ENCODE measurements around the gene KCNMA1. TPM values are rescaled to one million over a fixed set of nuclear protein-coding genes. Genes with fewer than 3 reads are reported as not detected.

KCNMA1 gene
- total and polyA plus RNA-seq, 9 of the 15 experiments (the other 6 are each of a cell fraction or from before 2014, with no cell fraction given), result 0.01 to 0.95 (median 0.15) TPM; not detected in 4

DNA sequence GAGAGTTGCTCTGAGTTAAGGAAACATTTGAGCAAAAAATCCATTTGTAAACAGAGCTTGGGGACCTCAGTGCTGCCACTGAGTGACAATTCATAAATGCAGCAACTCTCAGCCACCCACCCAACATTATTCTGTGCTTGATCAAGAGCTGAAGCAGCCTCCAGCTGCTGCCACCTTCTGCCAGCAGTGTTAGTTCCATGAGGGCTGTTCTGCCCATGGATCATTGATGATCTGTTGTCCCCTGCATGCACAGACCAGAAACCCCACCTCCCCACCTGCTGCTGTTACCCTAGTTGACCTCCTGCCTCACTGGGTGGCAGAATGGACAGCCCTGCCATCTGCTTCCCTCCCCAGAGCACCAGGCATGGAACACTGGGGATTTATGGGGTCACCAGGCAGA lies 305.4 kb downstream of the KCNMA1 start:
- H3K9ac ChIP-seq (ENCODE audit: insufficient read depth in 1 of 2, low read depth in 2 of 2, low read length in 2 of 2), result no peak overlapping the region
- H3K79me2 ChIP-seq (ENCODE audit: control insufficient read depth, insufficient read depth, low read length), result no peaks in the 10 kb centered on the region
- TF ChIP-seq, protein P1, sequence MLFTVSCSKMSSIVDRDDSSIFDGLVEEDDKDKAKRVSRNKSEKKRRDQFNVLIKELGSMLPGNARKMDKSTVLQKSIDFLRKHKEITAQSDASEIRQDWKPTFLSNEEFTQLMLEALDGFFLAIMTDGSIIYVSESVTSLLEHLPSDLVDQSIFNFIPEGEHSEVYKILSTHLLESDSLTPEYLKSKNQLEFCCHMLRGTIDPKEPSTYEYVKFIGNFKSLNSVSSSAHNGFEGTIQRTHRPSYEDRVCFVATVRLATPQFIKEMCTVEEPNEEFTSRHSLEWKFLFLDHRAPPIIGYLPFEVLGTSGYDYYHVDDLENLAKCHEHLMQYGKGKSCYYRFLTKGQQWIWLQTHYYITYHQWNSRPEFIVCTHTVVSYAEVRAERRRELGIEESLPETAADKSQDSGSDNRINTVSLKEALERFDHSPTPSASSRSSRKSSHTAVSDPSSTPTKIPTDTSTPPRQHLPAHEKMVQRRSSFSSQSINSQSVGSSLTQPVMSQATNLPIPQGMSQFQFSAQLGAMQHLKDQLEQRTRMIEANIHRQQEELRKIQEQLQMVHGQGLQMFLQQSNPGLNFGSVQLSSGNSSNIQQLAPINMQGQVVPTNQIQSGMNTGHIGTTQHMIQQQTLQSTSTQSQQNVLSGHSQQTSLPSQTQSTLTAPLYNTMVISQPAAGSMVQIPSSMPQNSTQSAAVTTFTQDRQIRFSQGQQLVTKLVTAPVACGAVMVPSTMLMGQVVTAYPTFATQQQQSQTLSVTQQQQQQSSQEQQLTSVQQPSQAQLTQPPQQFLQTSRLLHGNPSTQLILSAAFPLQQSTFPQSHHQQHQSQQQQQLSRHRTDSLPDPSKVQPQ (CRISPR knock-in tag; IDR thresholded peaks at IDR 0.05; ENCODE audit: borderline replicate concordance), result no peak
- TF ChIP-seq CHD1 (IDR thresholded peaks at IDR 0.05; ENCODE audit: low read length), result no peak
- TF ChIP-seq U2AF2 (optimal IDR thresholded peaks at IDR 0.05; ENCODE audit: low read depth, low read length), result no peak
- TF ChIP-seq CBX5 (IDR thresholded peaks at IDR 0.05; ENCODE audit: borderline replicate concordance, low read depth), result no peak
- TF ChIP-seq RHOXF2B (CRISPR knock-in tag; conservative IDR thresholded peaks at IDR 0.05), result no peak
- TF ChIP-seq ZNF274 (IDR thresholded peaks at IDR 0.05; ENCODE audit: borderline replicate concordance, low read depth, low read length), result no peak
- no peak for TF ChIP-seq HDGF (IDR thresholded peaks at IDR 0.05)
- no peak for TF ChIP-seq ZC3H11A (IDR thresholded peaks at IDR 0.05; ENCODE audit: low read depth, low read length)
- no peak for TF ChIP-seq BRD9 (IDR thresholded peaks at IDR 0.05; ENCODE audit: low read depth, partially characterized antibody)
- no peak for TF ChIP-seq ETV1 (tag; conservative IDR thresholded peaks at IDR 0.05; ENCODE audit: low read depth)
- no peak for TF ChIP-seq ZNF3 (CRISPR knock-in tag; IDR thresholded peaks at IDR 0.05)
- TF ChIP-seq, protein P2, sequence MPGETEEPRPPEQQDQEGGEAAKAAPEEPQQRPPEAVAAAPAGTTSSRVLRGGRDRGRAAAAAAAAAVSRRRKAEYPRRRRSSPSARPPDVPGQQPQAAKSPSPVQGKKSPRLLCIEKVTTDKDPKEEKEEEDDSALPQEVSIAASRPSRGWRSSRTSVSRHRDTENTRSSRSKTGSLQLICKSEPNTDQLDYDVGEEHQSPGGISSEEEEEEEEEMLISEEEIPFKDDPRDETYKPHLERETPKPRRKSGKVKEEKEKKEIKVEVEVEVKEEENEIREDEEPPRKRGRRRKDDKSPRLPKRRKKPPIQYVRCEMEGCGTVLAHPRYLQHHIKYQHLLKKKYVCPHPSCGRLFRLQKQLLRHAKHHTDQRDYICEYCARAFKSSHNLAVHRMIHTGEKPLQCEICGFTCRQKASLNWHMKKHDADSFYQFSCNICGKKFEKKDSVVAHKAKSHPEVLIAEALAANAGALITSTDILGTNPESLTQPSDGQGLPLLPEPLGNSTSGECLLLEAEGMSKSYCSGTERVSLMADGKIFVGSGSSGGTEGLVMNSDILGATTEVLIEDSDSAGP (CRISPR knock-in tag; IDR thresholded peaks at IDR 0.05), result no peak
- TF ChIP-seq, protein P3, sequence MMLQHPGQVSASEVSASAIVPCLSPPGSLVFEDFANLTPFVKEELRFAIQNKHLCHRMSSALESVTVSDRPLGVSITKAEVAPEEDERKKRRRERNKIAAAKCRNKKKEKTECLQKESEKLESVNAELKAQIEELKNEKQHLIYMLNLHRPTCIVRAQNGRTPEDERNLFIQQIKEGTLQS (IDR thresholded peaks at IDR 0.05), result no peak
- TF ChIP-seq, protein P3 (CRISPR knock-in tag; conservative IDR thresholded peaks at IDR 0.05), result no peak
- no peak for TF ChIP-seq KLF16 (IDR thresholded peaks at IDR 0.05)
- TF ChIP-seq ETS2 (tag; IDR thresholded peaks at IDR 0.05; ENCODE audit: borderline replicate concordance, poor library complexity, severe bottlenecking), result no peak
- TF ChIP-seq RFX7 (CRISPR knock-in tag; IDR thresholded peaks at IDR 0.05), result no peak
- no peak for TF ChIP-seq RUNX1 (IDR thresholded peaks at IDR 0.05; ENCODE audit: low read depth)
- no peak for TF ChIP-seq ZNF589 (CRISPR knock-in tag; IDR thresholded peaks at IDR 0.05; ENCODE audit: low read depth)
- DNase-seq (ENCODE audit: extremely low read depth in 1 of 4, low spot score in 3 of 4), result no peak
- intact Hi-C loops (cut with micrococcal nuclease), result no loop called here
- no peak overlapping the region for H2AFZ ChIP-seq (ENCODE audit: low read depth, low read length)
- H3K9me1 ChIP-seq (ENCODE audit: control insufficient read depth, insufficient read depth, low read length), result no peaks in the 10 kb centered on the region
- BruUV-seq (replicated peaks), result no TSS peak
- no peaks in the 10 kb centered on the region for H3K9me3 ChIP-seq (replicated peaks; ENCODE audit: control insufficient read depth, insufficient read depth, low read depth, low read length)
- ATAC-seq, result no peak
- in situ Hi-C loops (cut with MboI), result no loop called here
- H3K27me3 ChIP-seq (ENCODE audit: control insufficient read depth in 2 of 2, insufficient read depth in 2 of 2, low read length in 2 of 2), result no peaks in the 10 kb centered on the region; a peak in 1 of 5 replicates
- H4K20me1 ChIP-seq (replicated peaks; ENCODE audit: control insufficient read depth, insufficient read depth, low read length), result no peaks in the 10 kb centered on the region
- no peak overlapping the region for H3K4me3 ChIP-seq
- ChIA-PET CTCF (ENCODE audit: low intra/inter-chr PET ratio) (no interaction called here), POLR2A (no interaction called here)
- no peaks in the 10 kb centered on the region for H3K4me1 ChIP-seq (replicated peaks in 1 of 2; ENCODE audit: control insufficient read depth in 2 of 2, insufficient read depth in 2 of 2, low read length in 2 of 2)
- no peak overlapping the region for H3K4me2 ChIP-seq (ENCODE audit: insufficient read depth, low read length)
- no peak for FAIRE-seq
- no peaks in the 10 kb centered on the region for H3K36me3 ChIP-seq (ENCODE audit: control insufficient read depth, insufficient read depth, low read length)
- H3K27ac ChIP-seq (ENCODE audit: extremely low read depth, low read depth, low read length), result no peak overlapping the region
